ENCODE data around the gene CEPT1.

GRCh38 chr1:111161843-111162487, 21.9 kb downstream of the CEPT1 start:
- no peak for TF ChIP-seq CTCF (conservative IDR thresholded peaks at IDR 0.05)
- no peak for TF ChIP-seq ZFX (IDR thresholded peaks at IDR 0.05)
